ENCODE results near the gene PLCE1. TPM values are rescaled to one million over a fixed set of nuclear protein-coding genes. Genes with fewer than 3 reads are reported as not detected.
"Not testable (repeated sequence)": the region's sequence is repeated elsewhere in the genome, so short reads cannot be mapped to it uniquely, and the experiment has no call there.

The PLCE1 gene
- total RNA-seq, result 2.7 and 3.6 TPM in 2 replicates

DNA sequence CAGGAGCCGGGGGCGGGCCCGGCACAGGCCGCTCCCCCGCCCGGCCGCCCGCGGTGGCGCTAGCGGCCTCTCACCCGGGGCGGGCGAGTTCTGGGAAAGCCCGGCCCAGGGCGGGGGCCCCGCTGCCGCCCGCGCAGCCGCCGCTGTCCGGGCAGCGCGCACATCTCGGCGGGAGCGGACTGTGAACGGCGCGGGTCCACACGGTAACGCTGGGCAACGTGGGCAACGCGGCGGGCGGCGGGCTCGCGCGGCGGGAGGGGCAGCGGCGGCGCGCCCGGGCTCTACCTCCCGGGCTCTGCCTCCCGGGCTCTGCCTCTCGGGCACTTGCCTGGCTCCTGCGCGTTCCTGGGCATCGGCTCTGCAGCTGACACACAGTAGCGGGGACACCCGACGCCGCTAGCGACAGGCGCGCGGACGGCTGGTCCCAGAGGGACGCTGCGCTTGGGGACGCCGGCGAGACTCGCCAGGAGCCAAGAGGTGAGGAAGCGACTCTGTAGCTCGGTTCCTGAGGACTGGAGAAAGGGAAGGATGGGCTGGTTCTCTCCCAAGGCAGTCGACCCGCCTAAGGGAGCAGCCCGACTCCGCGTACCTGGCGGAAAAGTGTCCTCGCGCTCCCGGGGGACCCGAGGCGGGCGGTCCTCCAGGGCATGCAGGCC, at the start of gene PLCE1:
TSS of gene PLCE1 (plus strand) at position 150 of the 656 bp plus-strand sequence. CDS start 37,116 bp downstream, outside the sequence.
- peak; percentile 21 for DNase-seq

DNA sequence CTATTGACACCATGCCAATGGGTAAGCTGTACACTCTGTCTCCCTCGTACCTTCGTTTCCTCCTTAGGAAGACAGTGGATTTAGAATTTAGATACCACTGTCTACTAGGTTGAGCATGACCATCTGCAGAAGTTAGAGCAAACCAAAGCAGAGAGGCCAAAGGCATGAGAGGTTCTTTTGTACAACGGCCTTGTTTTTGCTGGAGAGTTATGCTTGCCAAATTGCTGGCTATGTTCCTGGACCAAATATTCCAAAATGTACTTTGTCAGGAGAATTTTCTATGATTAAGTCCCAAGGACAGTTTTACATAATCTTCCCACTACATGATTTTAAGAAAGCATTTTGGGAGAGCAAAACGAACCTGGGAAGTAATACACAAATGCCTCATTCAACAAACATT, 47.9 kb upstream of the PLCE1 start:
- no peak for DNase-seq

GRCh38 chr10:93947055-93947454, 46.7 kb upstream of the PLCE1 start:
- DNase-seq, result no peak

DNA sequence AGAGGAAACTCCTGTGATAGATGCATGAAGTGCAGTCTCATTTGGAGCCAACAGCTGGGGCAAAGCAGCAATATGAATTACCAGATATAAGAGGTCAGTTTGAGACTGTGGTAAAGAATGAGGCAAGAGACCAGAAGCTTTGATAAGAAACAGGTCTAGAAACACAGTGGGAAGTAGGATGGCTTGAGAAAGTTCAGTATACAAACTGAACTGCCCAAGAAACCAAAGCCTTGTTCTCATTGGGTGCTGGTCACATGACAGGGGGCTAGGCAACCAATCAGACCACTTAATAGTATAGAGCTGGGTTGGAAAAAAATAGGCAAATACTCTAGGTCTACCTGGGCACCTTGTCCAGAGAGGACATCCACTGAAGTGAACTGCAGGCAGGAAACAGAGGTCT, 46.2 kb upstream of the PLCE1 start:
- no peak for DNase-seq

- DNase-seq, result no peak
Observed at GRCh38 chr10:93951905-93952304, 41.8 kb upstream of the PLCE1 start.

DNA sequence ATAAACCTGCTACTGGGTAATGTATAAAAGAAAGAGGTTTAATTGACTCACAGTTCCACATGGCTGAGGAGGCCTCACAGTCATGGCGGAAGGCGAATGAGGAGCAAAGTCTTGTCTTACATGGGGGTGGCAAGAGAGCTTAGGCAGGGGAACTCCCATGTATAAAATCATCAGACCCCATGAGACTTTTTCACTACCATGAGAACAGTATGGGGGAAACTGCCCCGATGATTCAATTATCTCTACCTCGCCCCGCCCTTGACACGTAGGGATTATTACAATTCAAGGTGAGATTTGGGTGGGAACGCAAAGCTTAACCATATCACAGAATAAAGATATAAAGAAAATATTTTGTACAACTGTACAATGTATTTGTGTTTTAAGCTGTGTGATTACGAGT, 39.4 kb upstream of the PLCE1 start:
- DNase-seq, result no peak

- no peak for DNase-seq
Observed at GRCh38 chr10:93954726-93955363, 38.9 kb upstream of the PLCE1 start.

DNA sequence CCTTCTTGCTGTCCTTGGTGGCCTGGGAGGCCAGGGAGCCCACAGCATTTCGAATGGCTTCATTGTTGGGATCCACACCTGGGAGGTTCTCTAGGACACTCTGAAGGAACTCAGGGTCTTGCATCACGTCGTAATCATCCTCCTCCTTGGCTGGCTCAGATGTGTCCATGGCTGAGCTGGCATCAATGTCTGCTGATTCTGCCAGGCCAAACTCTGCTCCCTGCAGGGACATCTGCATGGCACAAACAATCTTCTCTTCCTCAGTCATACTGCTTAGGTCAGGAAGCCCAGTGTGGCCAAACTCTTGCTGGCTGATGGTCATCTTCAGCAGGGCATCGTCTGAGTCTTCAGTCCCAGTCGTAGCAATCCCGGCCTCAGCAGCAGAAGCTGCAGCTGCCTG, 34.9 kb upstream of the PLCE1 start:
- DNase-seq, result no peak

- not testable (repeated sequence) for DNase-seq
Observed at GRCh38 chr10:93960988-93961387, 32.7 kb upstream of the PLCE1 start.

DNA sequence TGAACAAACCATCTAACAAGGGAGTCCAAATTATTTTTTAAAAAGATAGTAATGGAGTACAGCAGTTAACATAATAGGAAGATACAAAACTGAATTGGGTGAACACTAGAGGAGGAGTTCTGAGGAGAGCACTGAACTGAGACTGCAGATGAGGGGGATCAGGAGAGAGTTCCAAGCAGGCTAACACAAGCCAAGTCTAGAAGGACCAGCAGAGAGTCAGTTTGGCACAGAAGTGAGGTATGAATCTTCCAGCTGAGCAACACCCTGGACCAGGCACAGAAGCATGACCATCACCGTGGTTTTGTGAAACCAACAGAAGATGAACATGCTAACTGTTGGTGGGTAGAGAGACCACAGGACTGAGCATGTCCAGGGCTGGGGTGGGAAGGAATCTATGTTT, 30.8 kb upstream of the PLCE1 start:
- no peak for DNase-seq

- no peak for DNase-seq
Observed at GRCh38 chr10:93963434-93963833, 30.3 kb upstream of the PLCE1 start.

DNA sequence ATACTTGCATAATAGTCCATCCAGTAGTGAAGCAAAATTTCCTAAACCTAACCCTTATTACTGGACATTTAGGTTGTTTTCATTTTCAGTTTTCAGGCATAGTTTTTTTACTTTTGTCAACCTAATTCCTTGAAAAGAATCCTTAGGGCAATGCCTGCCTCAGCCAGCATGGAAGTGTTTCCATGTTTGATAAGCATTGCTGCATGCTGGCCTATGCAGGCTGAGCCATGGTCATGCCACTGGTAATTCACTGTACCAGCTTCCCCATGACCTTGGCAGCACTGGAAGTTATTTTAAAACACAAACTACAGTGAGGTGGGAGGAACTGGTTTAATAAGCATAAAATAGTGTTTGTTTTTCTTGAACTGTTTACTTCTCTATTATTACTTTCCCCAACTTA, 27.8 kb upstream of the PLCE1 start:
- no peak for DNase-seq

DNA sequence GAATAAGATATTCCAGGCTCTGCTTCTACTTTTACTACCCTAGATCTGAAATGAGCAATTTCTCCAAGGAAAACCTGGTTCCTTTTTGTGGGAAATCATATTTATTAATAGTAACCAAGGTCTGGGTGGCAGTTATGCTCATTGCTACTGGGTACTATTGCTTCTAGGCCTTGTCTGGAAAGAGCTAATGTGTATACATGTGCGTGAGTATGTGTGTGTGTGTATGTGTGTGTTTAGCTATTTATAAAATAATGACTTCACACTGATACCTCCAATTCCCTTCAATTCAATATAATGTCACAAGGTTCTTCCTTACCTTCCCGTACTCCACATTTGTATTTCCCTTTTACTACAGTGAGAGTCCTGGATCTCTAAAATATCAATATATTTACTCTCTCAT, 26.0 kb upstream of the PLCE1 start:
- no peak for DNase-seq

- no peak for DNase-seq
Observed at GRCh38 chr10:93968540-93968945, 25.2 kb upstream of the PLCE1 start.

DNA sequence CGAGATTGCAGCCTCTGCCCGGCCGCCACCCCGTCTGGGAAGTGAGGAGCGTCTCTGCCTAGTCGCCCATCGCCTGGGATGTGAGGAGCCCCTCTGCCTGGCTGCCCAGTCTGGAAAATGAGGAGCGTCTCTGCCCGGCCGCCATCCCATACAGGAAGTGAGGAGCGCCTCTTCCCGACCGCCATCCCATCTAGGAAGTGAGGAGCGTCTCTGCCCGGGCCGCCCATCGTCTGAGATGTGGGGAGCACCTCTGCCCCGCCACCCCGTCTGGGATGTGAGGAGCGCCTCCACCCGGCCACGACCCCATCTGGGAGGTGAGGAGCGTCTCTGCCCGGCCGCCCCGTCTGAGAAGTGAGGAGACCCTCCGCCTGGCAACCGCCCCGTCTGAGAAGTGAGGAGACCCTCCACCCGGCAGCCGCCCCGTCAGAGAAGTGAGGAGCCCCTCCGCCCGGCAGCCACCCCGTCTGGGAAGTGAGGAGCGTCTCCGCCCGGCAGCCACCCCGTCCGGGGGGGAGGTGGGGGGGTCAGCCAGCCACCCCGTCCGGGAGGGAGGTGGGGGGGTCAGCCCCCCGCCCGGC, 23.2 kb upstream of the PLCE1 start:
- not testable (repeated sequence) for DNase-seq

- DNase-seq, result no peak
Observed at GRCh38 chr10:93973748-93974445, 19.8 kb upstream of the PLCE1 start.

GRCh38 chr10:93977442-93977841, 16.3 kb upstream of the PLCE1 start:
- DNase-seq, result no peak

DNA sequence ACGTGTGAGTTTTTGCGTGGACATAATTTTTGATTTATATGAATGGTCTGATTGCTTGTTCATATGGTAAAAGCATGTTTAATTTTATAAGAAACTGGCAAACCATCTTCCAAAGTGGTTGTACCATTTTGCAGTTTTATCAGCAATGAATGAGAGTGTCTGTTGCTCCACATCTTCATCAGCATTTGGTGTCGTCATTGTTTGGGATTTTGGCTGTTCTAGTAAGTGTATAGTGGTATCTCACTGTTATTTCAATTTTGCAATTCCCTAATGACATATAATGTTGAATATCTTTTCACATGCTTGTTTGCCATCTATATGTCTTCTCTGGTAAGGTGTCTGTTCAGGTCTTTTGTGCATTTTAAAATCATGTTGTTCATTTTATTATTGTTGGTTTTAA, 13.2 kb upstream of the PLCE1 start:
- DNase-seq, result no peak

DNA sequence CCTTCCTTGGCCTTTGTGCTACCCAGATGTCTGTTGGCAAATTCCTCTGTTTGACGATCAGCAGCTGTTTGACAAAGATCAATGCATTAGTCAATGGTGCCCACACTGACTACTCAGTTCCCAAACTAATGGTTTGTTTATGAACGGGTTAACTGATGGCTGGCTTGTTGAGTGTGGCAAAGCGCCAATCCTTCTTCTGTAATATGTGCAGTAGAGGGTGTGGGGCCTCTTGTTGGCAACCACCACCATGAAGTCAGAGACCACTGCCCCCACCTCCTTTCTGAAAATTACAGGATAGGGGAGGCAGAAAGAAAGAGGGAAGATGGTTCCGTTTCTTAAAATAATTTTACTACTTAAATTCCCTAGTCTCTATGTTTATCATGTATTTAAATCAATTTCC, 2.6 kb upstream of the PLCE1 start:
- DNase-seq, result no peak

GRCh38 chr10:93991596-93992284, 2.0 kb upstream of the PLCE1 start:
- DNase-seq, result peak; percentile 25

GRCh38 chr10:93992400-93993030, 1.2 kb upstream of the PLCE1 start:
- DNase-seq, result no peak

GRCh38 chr10:93993414-93993781, 333 bp upstream of the PLCE1 start:
- no peak for DNase-seq

DNA sequence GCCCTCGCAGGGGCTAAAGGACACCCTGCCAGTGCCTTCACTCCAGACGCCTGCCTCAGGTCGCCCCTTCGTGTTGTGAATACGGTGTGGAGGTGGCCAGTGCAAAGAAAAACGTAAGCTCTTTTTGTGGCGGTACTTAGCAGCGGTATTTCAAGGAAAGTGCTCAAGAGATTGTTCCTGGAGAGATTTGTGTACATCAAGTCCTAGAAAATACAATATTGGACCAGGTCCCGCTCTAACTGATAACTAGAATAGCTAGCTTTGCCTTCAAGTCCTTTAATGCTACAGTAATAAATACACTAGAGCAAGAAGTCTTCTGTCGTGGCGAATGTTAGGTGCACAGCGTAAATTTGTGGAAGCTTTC, 689 bp downstream of the PLCE1 start:
- DNase-seq, result no peak

Data from dermis blood vessel endothelial cell (primary cell).